DOHH2 (cell line): ENCODE measurements around the gene XRCC6.

Experiments
- H3F3A ChIP-seq: fragments of 200-600 bp; sonication (generic), shearing (Covaris generic); 2 replicates; pipeline ENCODE4 v1.6.0; 2016; ENCODE audit warnings: antibody characterized with exemption, mild to moderate bottlenecking; ENCODE audit not compliant: control insufficient read depth, insufficient read depth
- H3K27ac ChIP-seq: fragments of 200-600 bp; sonication (generic); 2 replicates; pipeline ENCODE4 v1.5.1; 2014; ENCODE audit warnings: low read depth, mild to moderate bottlenecking, low read length, moderate library complexity
- H3K27me3 ChIP-seq: fragments of 200-600 bp; sonication (generic); 2 replicates; pipeline ENCODE4 v1.6.1; 2014; ENCODE audit warnings: mild to moderate bottlenecking, low read length, mixed read lengths; ENCODE audit not compliant: control insufficient read depth
- H3K36me3 ChIP-seq: fragments of 200-600 bp; sonication (generic); 2 replicates; pipeline ENCODE4 v1.6.1; 2014; ENCODE audit warnings: mild to moderate bottlenecking, low read length, moderate library complexity, mixed read lengths; ENCODE audit not compliant: control insufficient read depth
- H3K4me1 ChIP-seq: fragments of 200-600 bp; sonication (generic); 2 replicates; pipeline ENCODE4 v1.6.1; 2014; ENCODE audit warnings: mild to moderate bottlenecking, low read length, mixed read lengths; ENCODE audit not compliant: control insufficient read depth
- H3K4me2 ChIP-seq: fragments of 200-600 bp; sonication (generic); 2 replicates; pipeline ENCODE4 v1.6.0; 2014; ENCODE audit warnings: mild to moderate bottlenecking, low read length, moderate library complexity
- H3K4me3 ChIP-seq: fragments of 200-600 bp; sonication (generic); 2 replicates; pipeline ENCODE4 v1.5.1; 2014; ENCODE audit warnings: mild to moderate bottlenecking, low read length, mixed read lengths
- H3K79me2 ChIP-seq: fragments of 200-600 bp; sonication (generic); 2 replicates; pipeline ENCODE4 v1.6.1; 2014; ENCODE audit warnings: mild to moderate bottlenecking, low read length, mixed read lengths; ENCODE audit not compliant: control insufficient read depth
- H3K9me2 ChIP-seq: fragments of 200-600 bp; sonication (generic); replicated peaks from 2 replicates; pipeline ENCODE4 v1.6.1; 2014; ENCODE audit warnings: mild to moderate bottlenecking, low read length, mixed read lengths; ENCODE audit not compliant: control insufficient read depth
- H3K9me3 ChIP-seq: fragments of 200-600 bp; sonication (generic); 2 replicates; pipeline ENCODE4 v1.6.1; 2014; ENCODE audit warnings: antibody characterized with exemption, low read length, mixed read lengths; ENCODE audit not compliant: control insufficient read depth, insufficient read depth
- H4K20me1 ChIP-seq: fragments of 200-600 bp; sonication (generic); 2 replicates; pipeline ENCODE4 v1.6.0; 2014; ENCODE audit warnings: low read depth, mild to moderate bottlenecking, antibody characterized with exemption, low read length, moderate library complexity; ENCODE audit not compliant: control insufficient read depth, insufficient read depth
- EZH2phosphoT487 ChIP-seq: fragments of 200-600 bp; sonication (generic); IDR thresholded peaks from 2 replicates; pipeline ENCODE4 v1.6.1; 2017; ENCODE audit warnings: borderline replicate concordance, mild to moderate bottlenecking, antibody characterized with exemption, low read length, moderate library complexity, mixed read lengths
- TF ChIP-seq, protein P1 (sequence below): fragments of 200-600 bp; sonication (generic); IDR thresholded peaks from one replicate; pipeline ENCODE4 v1.5.1; 2014; ENCODE audit warnings: antibody characterized with exemption, mild to moderate bottlenecking, low read depth, low read length; ENCODE audit not compliant: poor library complexity, severe bottlenecking

XRCC6 gene

DNA sequence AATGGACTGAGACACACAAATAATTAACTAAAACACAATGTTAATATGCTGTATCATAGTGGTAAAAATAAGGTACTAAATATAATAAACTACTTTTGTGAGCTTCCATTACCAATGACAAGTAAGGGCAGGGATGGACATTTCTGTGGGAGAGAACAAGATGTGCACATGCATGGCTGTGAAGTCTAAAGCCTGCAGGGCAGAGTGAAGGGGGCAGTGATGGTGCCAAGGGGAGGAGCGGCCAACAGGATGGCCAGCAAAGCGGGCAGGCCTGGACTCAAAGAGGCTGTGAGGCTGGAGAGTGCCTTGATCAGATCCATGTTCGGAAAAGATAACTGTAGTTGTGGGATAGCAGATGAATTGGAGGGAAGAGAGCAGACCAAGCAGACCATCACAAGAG is 12.7 kb upstream of the XRCC6 start:
- no peaks in the 10 kb centered on the region for H3K4me1 ChIP-seq
- H4K20me1 ChIP-seq = peaks cover 15% of the 10 kb centered on the region; the same call in 1 of the 2 replicates
- H3K79me2 ChIP-seq = peaks cover 24% of the 10 kb centered on the region
- H3K4me2 ChIP-seq = no peak overlapping the region
- H3K27me3 ChIP-seq = no peaks in the 10 kb centered on the region
- TF ChIP-seq EZH2phosphoT487 = no peak
- TF ChIP-seq, protein P1, sequence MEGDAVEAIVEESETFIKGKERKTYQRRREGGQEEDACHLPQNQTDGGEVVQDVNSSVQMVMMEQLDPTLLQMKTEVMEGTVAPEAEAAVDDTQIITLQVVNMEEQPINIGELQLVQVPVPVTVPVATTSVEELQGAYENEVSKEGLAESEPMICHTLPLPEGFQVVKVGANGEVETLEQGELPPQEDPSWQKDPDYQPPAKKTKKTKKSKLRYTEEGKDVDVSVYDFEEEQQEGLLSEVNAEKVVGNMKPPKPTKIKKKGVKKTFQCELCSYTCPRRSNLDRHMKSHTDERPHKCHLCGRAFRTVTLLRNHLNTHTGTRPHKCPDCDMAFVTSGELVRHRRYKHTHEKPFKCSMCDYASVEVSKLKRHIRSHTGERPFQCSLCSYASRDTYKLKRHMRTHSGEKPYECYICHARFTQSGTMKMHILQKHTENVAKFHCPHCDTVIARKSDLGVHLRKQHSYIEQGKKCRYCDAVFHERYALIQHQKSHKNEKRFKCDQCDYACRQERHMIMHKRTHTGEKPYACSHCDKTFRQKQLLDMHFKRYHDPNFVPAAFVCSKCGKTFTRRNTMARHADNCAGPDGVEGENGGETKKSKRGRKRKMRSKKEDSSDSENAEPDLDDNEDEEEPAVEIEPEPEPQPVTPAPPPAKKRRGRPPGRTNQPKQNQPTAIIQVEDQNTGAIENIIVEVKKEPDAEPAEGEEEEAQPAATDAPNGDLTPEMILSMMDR = no peak
- H3K9me3 ChIP-seq = no peaks in the 10 kb centered on the region
- H3K9me2 ChIP-seq = no peaks in the 10 kb centered on the region
- H3F3A ChIP-seq = no peaks in the 10 kb centered on the region
- no peak overlapping the region for H3K27ac ChIP-seq
- peaks cover 73% of the 10 kb centered on the region for H3K36me3 ChIP-seq
- H3K4me3 ChIP-seq = no peak overlapping the region

DNA sequence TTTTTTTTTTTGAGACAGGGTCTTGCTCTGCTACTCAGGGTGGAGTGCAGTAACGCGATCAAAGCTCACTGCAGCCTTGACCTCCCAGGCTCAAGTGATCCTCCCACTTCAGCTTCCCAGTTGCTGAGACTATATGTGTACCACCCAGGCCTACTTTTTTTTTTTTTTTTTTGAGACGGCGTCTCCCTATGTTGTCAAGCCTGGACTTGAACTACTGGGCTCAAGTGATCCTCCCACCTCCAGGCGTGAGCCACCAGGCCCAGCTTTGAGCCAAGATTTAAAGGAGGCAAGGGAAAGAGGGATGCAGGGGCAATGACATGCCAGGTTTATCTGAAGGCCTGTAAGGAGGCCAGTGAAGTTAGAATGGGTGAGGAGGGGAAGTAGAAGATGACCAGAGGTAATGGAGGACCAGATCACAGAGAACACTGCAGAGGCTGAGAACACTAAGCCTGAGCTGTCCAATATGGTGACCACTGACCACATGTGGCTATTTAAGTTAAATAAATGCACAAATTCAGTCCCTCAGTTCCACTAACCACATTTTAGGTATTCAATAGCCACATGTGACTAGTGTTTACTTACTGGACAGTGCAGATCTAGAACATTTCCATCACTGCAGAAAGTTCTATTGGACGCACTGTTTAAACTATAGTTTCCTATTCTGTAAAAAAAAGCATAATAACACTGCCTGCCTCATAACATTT is 8.3 kb upstream of the XRCC6 start:
- TF ChIP-seq, protein P1 = no peak
- TF ChIP-seq EZH2phosphoT487 = no peak
- no peaks in the 10 kb centered on the region for H3F3A ChIP-seq
- H3K27me3 ChIP-seq = no peaks in the 10 kb centered on the region
- peaks cover 11% of the 10 kb centered on the region; the same call in 1 of the 2 replicates for H4K20me1 ChIP-seq
- H3K9me2 ChIP-seq = no peaks in the 10 kb centered on the region
- peaks cover 64% of the 10 kb centered on the region for H3K79me2 ChIP-seq
- peaks cover 12% of the 10 kb centered on the region for H3K4me1 ChIP-seq
- peaks cover 52% of the 10 kb centered on the region for H3K36me3 ChIP-seq
- H3K9me3 ChIP-seq = no peaks in the 10 kb centered on the region
- no peak overlapping the region for H3K27ac ChIP-seq
- H3K4me2 ChIP-seq = no peak overlapping the region
- no peak overlapping the region for H3K4me3 ChIP-seq

GRCh38 chr22:41613456-41613855 is 7.6 kb upstream of the XRCC6 start:
- Histone ChIP-seq H3K4me3 (no peak overlapping the region), H4K20me1 (peaks cover 9% of the 10 kb centered on the region; the same call in 1 of the 2 replicates), H3K4me2 (no peak overlapping the region), H3F3A (no peaks in the 10 kb centered on the region), H3K27ac (no peak overlapping the region), H3K9me3 (no peaks in the 10 kb centered on the region), H3K9me2 (no peaks in the 10 kb centered on the region), H3K79me2 (peaks cover 70% of the 10 kb centered on the region), H3K36me3 (peaks cover 48% of the 10 kb centered on the region), H3K27me3 (no peaks in the 10 kb centered on the region), H3K4me1 (peaks cover 17% of the 10 kb centered on the region)
- no peak for TF ChIP-seq EZH2phosphoT487
- TF ChIP-seq, protein P1 = no peak
